Ectodermal cell (in vitro differentiated cells): ENCODE data around the gene STRN3.

Experiments used
- H3K27ac ChIP-seq: 2 replicates; pipeline ENCODE4 v1.7.0; 2013; ENCODE audit warnings: mild to moderate bottlenecking, low read depth, low read length; ENCODE audit not compliant: insufficient read depth, poor library complexity, severe bottlenecking
- H3K27me3 ChIP-seq: 2 replicates; pipeline ENCODE4 v1.7.0; 2013; ENCODE audit warnings: mild to moderate bottlenecking, low read length; ENCODE audit not compliant: insufficient read depth, control insufficient read depth, poor library complexity, severe bottlenecking
- H3K36me3 ChIP-seq: one replicate; pipeline ENCODE4 v1.7.0; 2013; ENCODE audit warnings: low read length; ENCODE audit not compliant: control insufficient read depth, insufficient read depth
- H3K4me1 ChIP-seq: one replicate; pipeline ENCODE4 v1.7.0; 2013; ENCODE audit warnings: low read length; ENCODE audit not compliant: control insufficient read depth, insufficient read depth
- H3K4me3 ChIP-seq: 2 replicates; pipeline ENCODE4 v1.7.0; 2013; ENCODE audit warnings: low read depth, low read length, control low read depth; ENCODE audit not compliant: insufficient read depth
- H3K9me3 ChIP-seq: 2 replicates; pipeline ENCODE4 v1.7.0; 2013; ENCODE audit warnings: mild to moderate bottlenecking, low read length, moderate library complexity; ENCODE audit not compliant: control insufficient read depth
- WGBS, 2 experiments: methylation state at CpG; one replicate each; pipeline ENCODE4 v1.1.7; 2013; ENCODE audit warnings: missing lambda C conversion rate in 2 of 2; 5-methylcytosine and 5-hydroxymethylcytosine counted together

Gene STRN3

DNA sequence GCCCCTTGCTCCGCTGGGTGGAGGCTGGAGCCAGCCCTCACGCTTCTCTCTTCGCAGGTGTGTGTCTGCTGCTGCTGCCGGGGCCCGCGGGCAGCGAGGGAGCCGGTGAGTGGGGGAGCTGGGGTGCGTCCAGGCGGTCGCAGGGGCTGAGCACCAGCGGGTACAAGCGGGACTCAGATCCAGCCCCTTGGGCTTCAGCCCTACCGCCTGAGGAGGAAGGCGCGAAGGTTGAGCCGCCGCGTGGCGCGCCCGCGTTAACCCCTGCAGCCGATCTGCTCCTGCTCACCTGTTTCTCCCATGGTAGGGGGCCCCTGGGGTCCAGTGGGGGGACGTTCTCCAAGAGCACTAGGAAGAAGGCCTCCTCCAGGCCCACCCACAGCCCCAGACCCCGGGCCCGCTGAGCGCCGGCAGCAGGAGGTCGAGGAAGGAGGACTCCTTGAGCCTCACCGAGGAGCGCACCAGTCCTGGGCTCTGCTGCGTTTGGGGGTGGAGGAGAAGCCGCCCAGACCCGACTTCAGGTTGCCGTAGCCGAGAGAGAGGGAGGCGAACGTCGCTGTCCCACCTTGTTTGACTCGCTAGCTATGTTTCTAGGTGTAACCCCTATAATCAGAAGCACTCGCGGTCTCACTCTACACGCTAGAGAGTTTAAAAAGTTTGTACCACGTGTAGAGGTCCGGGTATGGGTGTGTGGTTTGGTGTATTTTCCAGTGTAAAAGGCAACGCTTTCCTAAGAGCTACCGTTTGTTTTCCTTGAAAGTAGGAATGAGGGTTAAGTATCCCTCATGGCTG lies 151.0 kb downstream of the STRN3 start:
- H3K4me1 ChIP-seq: peaks cover 12% of the 10 kb centered on the region
- H3K27ac ChIP-seq: no peak overlapping the region
- peak overlapping the region; percentile 51 for H3K4me3 ChIP-seq
- peaks cover 51% of the 10 kb centered on the region for H3K27me3 ChIP-seq
- whole genome bisulfite sequencing, 2 experiments: 5% methylated on average over 48 of the region's 48 CpGs
- no peaks in the 10 kb centered on the region for H3K36me3 ChIP-seq
- H3K9me3 ChIP-seq: no peaks in the 10 kb centered on the region

DNA sequence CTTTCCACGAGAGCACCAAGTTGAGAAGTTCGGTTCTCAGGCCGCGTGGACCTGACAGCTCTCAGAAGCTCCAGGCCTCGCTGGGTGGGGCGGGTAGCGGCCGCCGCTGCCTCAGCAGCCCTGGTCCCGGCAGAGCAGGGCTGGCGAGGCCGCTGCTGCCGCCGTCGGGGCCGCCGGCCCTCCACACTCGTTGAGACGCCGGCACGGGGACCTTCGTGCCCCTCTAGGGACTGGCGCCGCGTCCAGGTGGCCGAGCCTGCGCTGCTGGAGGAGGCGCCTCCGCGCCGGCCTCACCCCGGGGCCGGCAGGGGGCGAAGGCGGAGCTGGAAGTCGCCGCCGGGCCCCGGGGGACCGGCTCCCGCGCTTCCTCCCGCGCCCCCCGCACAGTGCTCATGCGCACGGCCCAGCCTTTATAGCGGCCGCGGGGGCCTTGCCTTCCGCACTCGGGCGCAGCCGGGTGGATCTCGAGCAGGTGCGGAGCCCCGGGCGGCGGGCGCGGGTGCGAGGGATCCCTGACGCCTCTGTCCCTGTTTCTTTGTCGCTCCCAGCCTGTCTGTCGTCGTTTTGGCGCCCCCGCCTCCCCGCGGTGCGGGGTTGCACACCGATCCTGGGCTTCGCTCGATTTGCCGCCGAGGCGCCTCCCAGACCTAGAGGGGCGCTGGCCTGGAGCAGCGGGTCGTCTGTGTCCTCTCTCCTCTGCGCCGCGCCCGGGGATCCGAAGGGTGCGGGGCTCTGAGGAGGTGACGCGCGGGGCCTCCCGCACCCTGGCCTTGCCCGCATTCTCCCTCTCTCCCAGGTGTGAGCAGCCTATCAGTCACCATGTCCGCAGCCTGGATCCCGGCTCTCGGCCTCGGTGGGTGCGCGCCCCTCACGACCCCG lies 151.8 kb downstream of the STRN3 start, which contains the start of gene COCH:
TSS of gene COCH (plus strand) at position 440 of the 879 bp plus-strand sequence. CDS start at position 820, 380 bp downstream.
- no peaks in the 10 kb centered on the region for H3K9me3 ChIP-seq
- H3K36me3 ChIP-seq: no peaks in the 10 kb centered on the region
- peaks cover 51% of the 10 kb centered on the region for H3K27me3 ChIP-seq
- H3K4me1 ChIP-seq: peaks cover 12% of the 10 kb centered on the region
- no peak within 1 kb of the TSS for H3K27ac ChIP-seq
- WGBS, 2 experiments: 3% methylated on average over 99 of the region's 99 CpGs
- peak within 1 kb of the TSS; percentile 51 for H3K4me3 ChIP-seq

DNA sequence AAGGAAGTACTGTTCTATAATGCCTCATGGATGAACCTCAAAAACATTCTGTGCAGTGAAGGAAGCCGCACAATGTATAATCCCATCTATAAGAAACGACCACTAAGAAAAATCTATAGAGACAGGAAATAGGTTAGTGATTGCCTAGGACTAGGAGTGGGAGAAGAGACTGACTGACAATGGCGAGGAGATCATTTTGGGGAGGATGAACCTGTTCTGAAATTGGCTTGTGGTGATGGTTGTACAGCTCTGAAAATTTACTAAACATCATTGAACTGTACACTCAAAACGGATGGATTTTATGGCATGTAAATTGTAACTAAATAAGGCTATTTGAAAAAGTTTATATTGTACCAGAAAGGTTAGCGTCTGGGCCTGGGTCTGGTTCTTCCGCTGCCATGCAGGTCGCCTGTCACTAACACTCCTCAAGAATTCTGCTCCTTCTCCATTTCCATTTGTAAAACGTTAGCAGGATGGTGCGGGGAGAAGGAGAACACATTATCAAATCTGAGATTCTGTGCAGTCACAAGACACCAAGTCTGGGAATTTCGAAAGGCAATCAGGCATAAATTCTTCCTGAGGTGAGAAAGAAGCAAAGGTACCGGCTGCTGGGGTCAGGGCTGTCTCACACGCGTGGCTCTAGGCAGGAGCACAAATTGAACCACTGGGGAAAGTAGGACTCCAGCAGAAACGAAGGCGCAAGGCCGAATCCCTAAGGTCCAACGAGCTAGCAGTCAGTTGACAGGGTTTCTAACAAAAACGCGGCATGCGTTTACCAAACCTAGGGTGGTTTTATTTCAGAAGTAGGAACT lies 152.7 kb downstream of the STRN3 start:
- H3K36me3 ChIP-seq: no peaks in the 10 kb centered on the region
- peaks cover 51% of the 10 kb centered on the region for H3K27me3 ChIP-seq
- H3K4me1 ChIP-seq: peaks cover 12% of the 10 kb centered on the region
- peak overlapping the region; percentile 51 for H3K4me3 ChIP-seq
- H3K9me3 ChIP-seq: no peaks in the 10 kb centered on the region
- WGBS, 2 experiments: 75 to 77% methylated on average over 20 of the region's 20 CpGs
- H3K27ac ChIP-seq: no peak overlapping the region

DNA sequence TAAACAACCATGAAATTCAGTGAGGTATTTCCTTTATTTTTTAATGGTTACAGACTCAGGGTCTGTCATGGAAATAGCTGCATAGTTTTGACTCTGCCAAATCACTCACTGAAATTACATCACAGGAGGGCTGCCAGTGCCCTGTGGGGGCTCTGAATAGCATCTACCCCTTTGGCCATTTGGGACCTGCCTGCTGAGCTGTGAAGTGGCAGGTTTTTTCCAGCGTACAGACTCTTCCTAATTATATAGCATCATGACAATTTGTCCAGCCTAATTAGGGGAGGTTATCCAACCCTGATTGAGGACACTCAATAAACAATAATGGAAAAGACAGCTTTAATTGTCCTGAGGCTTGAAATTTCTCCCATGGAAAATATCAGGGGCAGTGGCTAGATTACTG lies 153.6 kb downstream of the STRN3 start:
- peaks cover 12% of the 10 kb centered on the region for H3K4me1 ChIP-seq
- H3K27me3 ChIP-seq: peaks cover 51% of the 10 kb centered on the region
- H3K9me3 ChIP-seq: no peaks in the 10 kb centered on the region
- H3K36me3 ChIP-seq: no peaks in the 10 kb centered on the region
- WGBS, 2 experiments: 33 to 50% methylated on average over 1 of the region's 1 CpG
- no peak overlapping the region for H3K27ac ChIP-seq
- H3K4me3 ChIP-seq: no peak overlapping the region

DNA sequence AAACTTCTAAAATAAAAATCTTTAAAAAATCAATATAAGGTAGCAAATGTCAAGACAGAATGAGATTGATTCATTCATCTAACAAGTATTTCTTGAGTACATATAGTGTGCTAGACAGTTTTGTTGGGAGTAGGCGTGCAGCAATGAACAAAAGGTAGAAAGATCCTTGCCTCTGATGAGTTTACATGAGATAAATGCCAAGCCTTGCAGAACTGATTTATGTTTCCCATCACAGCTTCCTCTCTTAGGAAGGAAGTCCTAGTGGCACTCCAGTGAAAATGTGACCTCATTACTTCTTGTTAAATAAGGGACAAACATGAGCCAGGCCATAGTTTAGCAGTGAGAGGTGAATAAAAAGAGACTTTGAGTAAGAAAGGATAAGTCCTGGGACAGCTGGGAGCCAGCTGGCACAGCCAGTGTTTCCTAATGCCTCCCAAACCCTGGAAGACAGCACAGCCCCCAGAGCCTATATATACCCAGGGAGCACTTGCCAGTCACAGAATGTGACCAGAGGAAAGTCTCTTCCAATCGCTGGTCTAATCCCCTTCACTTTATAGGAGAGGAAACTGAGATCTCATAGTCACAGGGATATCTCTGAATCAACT lies 156.5 kb downstream of the STRN3 start:
- WGBS, 2 experiments: 78 to 84% methylated on average over 2 of the region's 2 CpGs
- Histone ChIP-seq H3K27ac (no peak overlapping the region), H3K9me3 (no peaks in the 10 kb centered on the region), H3K36me3 (no peaks in the 10 kb centered on the region), H3K27me3 (peaks cover 24% of the 10 kb centered on the region), H3K4me3 (no peak overlapping the region), H3K4me1 (peaks cover 6% of the 10 kb centered on the region)

DNA sequence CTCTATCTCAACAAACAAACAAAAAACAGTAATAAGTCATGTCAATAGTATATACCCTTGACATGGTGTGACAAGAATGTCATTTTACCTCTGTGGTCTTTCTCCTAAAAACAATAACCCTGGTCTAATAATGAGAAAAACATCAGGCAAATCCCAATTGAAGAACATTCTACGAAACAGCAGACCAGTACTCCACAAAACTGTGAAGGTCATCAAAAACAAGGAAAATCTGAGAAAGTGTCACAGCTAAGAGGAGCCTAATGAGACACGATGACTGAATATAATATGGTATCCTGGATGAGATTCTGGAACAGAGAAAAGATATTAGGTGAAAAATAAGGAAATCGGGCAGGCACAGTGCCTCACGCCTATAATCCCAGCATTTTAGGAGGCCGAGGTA lies 157.4 kb downstream of the STRN3 start:
- Histone ChIP-seq H3K4me3 (no peak overlapping the region), H3K9me3 (no peaks in the 10 kb centered on the region), H3K4me1 (peaks cover 4% of the 10 kb centered on the region), H3K36me3 (no peaks in the 10 kb centered on the region), H3K27me3 (peaks cover 14% of the 10 kb centered on the region), H3K27ac (no peak overlapping the region)
- WGBS, 2 experiments: 95 to 99% methylated on average over 5 of the region's 5 CpGs

DNA sequence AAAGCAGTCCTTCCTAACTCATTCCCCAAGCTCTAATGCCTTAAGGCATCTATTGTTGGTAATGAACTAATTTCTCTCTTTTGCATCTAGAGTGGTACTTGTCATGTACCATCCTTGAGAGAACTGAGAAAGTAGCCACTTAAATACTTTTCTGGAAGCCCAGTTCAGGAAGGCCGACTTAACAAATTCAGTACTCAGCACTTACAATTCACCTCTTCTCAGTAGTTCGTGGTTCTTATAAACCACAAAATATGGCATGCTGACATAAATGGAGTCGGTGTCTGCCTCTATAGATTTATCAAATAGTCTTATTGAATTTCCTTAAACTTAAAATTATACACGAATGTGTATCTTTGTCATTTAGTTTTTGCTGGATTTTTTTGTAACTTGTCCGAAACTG lies 161.2 kb downstream of the STRN3 start:
- WGBS, 2 experiments: 87 to 97% methylated on average over 2 to 3 of the region's 5 CpGs
- Histone ChIP-seq H3K4me1 (no peaks in the 10 kb centered on the region), H3K9me3 (no peaks in the 10 kb centered on the region), H3K27ac (no peak overlapping the region), H3K27me3 (no peaks in the 10 kb centered on the region), H3K4me3 (no peak overlapping the region), H3K36me3 (no peaks in the 10 kb centered on the region)

DNA sequence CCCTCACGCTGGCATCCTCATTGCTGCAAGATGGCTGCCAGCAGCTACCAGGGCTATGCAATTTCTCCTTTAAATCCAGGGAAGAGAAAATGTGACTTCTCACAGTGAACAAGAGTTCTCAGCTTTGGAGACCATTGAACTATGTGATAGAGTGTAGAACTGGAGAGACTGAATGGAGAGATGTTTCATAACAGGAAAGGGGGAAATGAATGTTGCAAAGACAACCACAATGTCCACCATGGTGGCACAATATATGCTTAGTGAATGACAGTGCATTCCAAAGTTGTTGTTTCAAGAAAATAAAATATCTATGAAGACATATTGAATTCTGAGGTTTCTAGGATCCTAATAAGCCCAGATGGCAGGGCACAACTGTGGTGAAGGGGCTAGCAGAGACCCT lies 165.0 kb downstream of the STRN3 start:
- Histone ChIP-seq H3K27me3 (no peaks in the 10 kb centered on the region), H3K4me3 (no peak overlapping the region), H3K36me3 (no peaks in the 10 kb centered on the region), H3K9me3 (no peaks in the 10 kb centered on the region), H3K27ac (no peak overlapping the region), H3K4me1 (no peaks in the 10 kb centered on the region)
- 95% methylated on average over 1 of the region's 1 CpG for WGBS, 2 experiments

DNA sequence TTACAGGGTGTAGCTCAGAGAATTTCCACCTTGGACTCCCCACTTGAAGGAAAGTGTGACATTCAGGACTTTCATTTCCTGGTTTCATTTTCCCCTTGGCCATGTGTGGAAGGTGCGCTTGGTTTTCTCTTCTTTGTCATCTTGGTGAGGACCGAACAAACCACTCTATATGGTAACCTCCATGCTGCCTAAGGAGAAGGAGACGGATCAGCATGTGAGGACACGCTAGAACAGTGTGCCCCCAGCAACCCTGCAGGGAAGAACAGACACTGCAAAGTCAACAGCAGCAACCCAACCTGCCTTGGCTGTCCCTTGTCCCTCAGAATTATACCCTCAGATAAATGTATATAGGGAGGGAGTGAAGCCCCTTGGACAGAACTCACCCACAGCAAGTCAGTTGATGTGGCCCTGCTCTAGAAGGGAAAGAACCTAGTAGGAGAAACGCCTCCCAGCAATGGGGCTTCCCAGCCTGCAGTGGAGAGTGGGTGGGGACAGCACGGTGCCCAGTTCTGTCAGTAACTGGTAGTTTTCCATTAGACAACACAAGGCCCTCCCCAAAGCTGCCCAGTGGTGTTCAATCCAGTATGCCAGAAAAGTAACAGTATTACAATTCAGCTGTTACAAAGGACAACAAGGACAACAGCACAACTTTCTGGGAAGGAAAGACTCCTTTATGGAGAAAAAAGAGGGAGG lies 170.7 kb downstream of the STRN3 start:
- whole genome bisulfite sequencing, 2 experiments: 91 to 94% methylated on average over 6 of the region's 6 CpGs
- no peaks in the 10 kb centered on the region for H3K36me3 ChIP-seq
- no peak overlapping the region for H3K27ac ChIP-seq

More for the DNA sequence above, 170.7 kb downstream of the STRN3 start:
- H3K9me3 ChIP-seq: no peaks in the 10 kb centered on the region
- no peak overlapping the region for H3K4me3 ChIP-seq
- H3K27me3 ChIP-seq: no peaks in the 10 kb centered on the region
- H3K4me1 ChIP-seq: no peaks in the 10 kb centered on the region
